Activated CD4-positive, alpha-beta T cell treated with anti-CD3 and anti-CD28 coated beads, Interleukin-10, Interleukin-2, amounts not matched to agents 100 ng/mL and 50 ng/mL, durations not matched to agents 16 hours and 8 hours (primary cell): Measurements from ENCODE around the gene MORN3.
"Not testable (repeated sequence)": the region's sequence is repeated elsewhere in the genome, so short reads cannot be mapped to it uniquely, and the experiment has no call there.

Source experiments
- DNase-seq: peaks from one replicate; pipeline ENCODE4 v3.0.0-alpha.2; 2020

Gene MORN3

GRCh38 chr12:121637231-121637914, 32.1 kb downstream of the MORN3 start:
- peak; percentile 75 for DNase-seq

GRCh38 chr12:121634836-121635235, 34.6 kb downstream of the MORN3 start:
- no peak for DNase-seq

GRCh38 chr12:121633833-121634196, 35.6 kb downstream of the MORN3 start:
- DNase-seq, result not testable (repeated sequence)

GRCh38 chr12:121632069-121632970, 37.1 kb downstream of the MORN3 start:
- DNase-seq, result no peak

- no peak for DNase-seq
Observed at GRCh38 chr12:121630791-121631355, 38.6 kb downstream of the MORN3 start.

DNA sequence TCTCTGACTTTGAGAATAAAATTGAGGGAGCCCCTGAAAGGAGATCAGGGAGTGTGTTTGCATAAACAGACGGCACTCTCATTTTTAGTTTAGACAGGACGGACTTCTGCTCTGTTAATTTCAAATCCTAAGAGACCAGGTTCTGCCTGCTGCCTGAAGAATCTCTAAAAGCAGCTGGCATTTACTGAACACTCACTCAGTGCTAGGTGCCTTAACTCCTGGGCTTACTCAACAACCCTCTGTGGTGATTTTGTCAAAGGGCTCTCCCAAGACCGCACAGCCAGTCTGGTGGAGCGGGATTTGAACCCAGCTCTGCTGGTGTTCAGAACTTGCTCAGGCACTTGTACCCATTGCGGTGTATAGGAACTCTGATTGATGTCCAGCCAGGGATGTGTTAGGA, 40.9 kb downstream of the MORN3 start:
- peak; percentile 58 for DNase-seq

DNA sequence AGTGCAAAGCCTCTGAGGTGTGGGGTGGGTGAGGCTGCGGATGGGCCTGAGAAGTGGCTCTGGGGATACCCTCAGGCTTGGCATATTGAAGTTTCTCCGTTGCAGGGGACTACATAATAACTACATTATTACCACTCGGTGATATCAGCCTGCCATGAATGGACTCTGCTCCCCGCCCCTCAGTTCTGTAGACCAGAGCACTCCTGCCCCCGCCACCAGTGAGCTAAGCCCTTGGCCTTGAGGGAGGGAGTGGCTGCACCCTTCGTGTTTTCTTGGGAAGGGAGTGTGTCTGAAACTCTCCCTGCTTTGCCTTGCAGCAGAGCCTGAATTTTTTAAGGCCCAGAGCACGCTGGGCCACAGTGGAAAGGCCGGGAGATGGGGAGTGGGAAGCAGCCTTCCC, 41.4 kb downstream of the MORN3 start:
- DNase-seq, result peak; percentile 24

- DNase-seq, result peak; percentile 87
Observed at GRCh38 chr12:121626853-121627640, 42.4 kb downstream of the MORN3 start.

GRCh38 chr12:121626087-121626852, 43.2 kb downstream of the MORN3 start, which contains the start of gene ORAI1:
ORAI1 (plus strand) TSS chr12:121626530.
- peak; percentile 98 for DNase-seq

DNA sequence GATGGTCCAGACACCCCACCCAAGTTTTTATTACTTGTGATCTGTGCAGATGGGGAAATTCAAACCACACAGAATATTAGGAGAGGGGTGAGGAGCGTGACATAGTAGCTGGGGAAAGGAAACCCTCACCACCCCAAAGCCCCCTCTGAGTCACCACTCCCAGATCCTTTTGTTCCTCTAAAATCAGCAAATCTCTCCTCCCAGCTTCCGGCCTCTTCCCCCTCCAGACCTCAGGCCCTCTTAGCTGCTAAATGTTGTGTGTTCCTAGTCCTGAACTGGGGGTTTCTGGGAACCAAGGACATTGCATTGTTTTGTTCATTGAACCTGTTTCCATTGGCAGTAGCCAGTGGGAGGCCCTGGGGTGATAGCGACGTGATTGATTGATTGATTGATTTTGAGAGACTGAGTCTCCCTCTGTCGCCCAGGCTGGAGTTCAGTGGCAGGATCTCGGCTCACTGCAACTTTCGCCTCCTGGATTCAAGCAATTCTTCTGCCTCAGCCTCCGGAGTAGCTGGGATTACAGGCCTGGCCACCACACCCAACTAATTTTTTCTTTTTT, 49.0 kb downstream of the MORN3 start:
- no peak for DNase-seq

- DNase-seq, result no peak
Observed at GRCh38 chr12:121618659-121619233, 50.7 kb downstream of the MORN3 start.

- no peak for DNase-seq
Observed at GRCh38 chr12:121614872-121615467, 54.5 kb downstream of the MORN3 start.

- DNase-seq, result no peak
Observed at GRCh38 chr12:121613462-121613861, 56.0 kb downstream of the MORN3 start.

- DNase-seq, result peak; percentile 19
Observed at GRCh38 chr12:121611306-121611705, 58.1 kb downstream of the MORN3 start.

- no peak for DNase-seq
Observed at GRCh38 chr12:121610239-121611149, 59.0 kb downstream of the MORN3 start.

- DNase-seq, result no peak
Observed at GRCh38 chr12:121608301-121608700, 61.2 kb downstream of the MORN3 start.

- no peak for DNase-seq
Observed at GRCh38 chr12:121603581-121603980, 65.9 kb downstream of the MORN3 start.

DNA sequence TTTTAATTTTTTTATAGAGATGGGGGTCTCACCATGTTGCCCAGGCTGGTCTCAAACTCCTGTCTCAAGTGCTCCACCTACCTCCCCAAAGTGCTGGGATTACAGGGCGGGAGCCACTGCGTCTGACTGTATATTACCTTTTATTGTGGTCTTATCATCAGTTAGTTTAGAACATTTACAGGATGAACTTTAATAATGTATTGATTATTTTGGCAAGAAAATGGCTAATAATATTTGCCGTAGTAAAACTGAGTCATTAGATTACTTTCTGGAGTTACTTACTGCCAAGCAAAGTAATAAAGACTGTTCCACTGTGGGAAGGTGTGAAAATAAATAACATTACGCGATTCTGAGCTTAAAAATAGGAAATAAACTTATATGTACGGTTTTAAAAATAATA, 66.7 kb downstream of the MORN3 start:
- DNase-seq, result no peak

GRCh38 chr12:121600702-121601336, 68.6 kb downstream of the MORN3 start:
- no peak for DNase-seq
